GM23248 (cell line): ENCODE data around the gene GRIK5.

ENCODE experiments used
- EZH2 ChIP-seq: fragments of 200-600 bp; sonication (generic); IDR thresholded peaks from 2 replicates; pipeline ENCODE4 v1.6.1; 2018; ENCODE audit warnings: antibody characterized with exemption, mild to moderate bottlenecking; ENCODE audit not compliant: insufficient read depth, poor library complexity, severe bottlenecking
- EZH2phosphoT487 ChIP-seq: fragments of 200-600 bp; sonication (generic); IDR thresholded peaks from 2 replicates; pipeline ENCODE4 v1.6.1; 2018; ENCODE audit warnings: antibody characterized with exemption, moderate library complexity, mild to moderate bottlenecking, low read depth; ENCODE audit not compliant: insufficient read depth

DNA sequence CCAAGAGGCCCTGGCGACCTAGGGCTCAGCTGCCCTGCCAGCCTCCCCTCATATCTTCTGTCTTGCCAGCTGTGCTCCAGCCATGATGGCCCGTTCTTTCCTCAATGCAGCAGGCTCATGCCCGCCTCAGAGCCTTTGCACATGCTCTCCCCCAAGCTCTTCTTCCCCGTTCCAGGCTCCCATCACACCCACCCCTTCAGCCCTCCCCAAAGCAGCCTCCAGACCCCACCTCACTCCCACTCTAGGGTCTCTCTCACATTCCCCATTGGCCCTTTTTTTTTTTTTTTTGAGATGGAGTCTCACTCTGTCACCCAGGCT is 46.1 kb downstream of the GRIK5 start:
- TF ChIP-seq EZH2: no peak
- TF ChIP-seq EZH2phosphoT487: no peak
